Immature natural killer cell (primary cell): ENCODE results near the gene SLC19A1. TPM values are rescaled to one million over a fixed set of nuclear protein-coding genes. Genes with fewer than 3 reads are reported as not detected.

Source experiments
- DNase-seq, 3 donors: peaks; one replicate each; pipeline ENCODE4 v3.0.0; 2022; ENCODE audit warnings: mixed read lengths in 1 of 3
- H3K27ac Mint-ChIP-seq, 6 donors: one replicate each; pipeline ENCODE4 v1.8.0; 2020; ENCODE audit warnings: mixed read lengths in 6 of 6, mild to moderate bottlenecking in 5 of 6, inconsistent platforms in 4 of 6, moderate library complexity in 3 of 6
- H3K27me3 Mint-ChIP-seq, 3 donors: one replicate each; pipeline ENCODE4 v1.8.0; 2020 to 2021; ENCODE audit warnings: low read depth in 3 of 3, mild to moderate bottlenecking in 3 of 3, mixed read lengths in 3 of 3, moderate library complexity in 3 of 3, inconsistent platforms in 1 of 3
- H3K36me3 Mint-ChIP-seq, 3 donors: one replicate each; pipeline ENCODE4 v1.8.0; 2020; ENCODE audit warnings: mixed read lengths in 3 of 3, inconsistent platforms in 2 of 3, mild to moderate bottlenecking in 2 of 3
- H3K4me1 Mint-ChIP-seq, 2 donors: one replicate each; pipeline ENCODE4 v1.8.0; 2020; ENCODE audit warnings: inconsistent platforms in 2 of 2, mild to moderate bottlenecking in 2 of 2, mixed read lengths in 2 of 2, moderate library complexity in 1 of 2
- H3K4me3 Mint-ChIP-seq, 5 donors: one replicate each; pipeline ENCODE4 v1.8.0; 2020; ENCODE audit warnings: mild to moderate bottlenecking in 5 of 5, mixed read lengths in 5 of 5, inconsistent platforms in 3 of 5, moderate library complexity in 3 of 5
- H3K9me3 Mint-ChIP-seq, 6 donors: one replicate each; pipeline ENCODE4 v1.8.0; 2020; ENCODE audit warnings: mild to moderate bottlenecking in 6 of 6, mixed read lengths in 6 of 6, inconsistent platforms in 4 of 6, moderate library complexity in 3 of 6
- polyA plus RNA-seq, 3 donors: library from polyadenylated mRNA; unstranded; fragments of 300-500 nt; fragmentation: Illumina TruSeq; gene quantifications; one replicate each; pipeline ENCODE4 v1.2.3, GENCODE V29; 2021

Gene SLC19A1
- polyA plus RNA-seq, 3 donors from 2014 or later = 0.84 to 7.1 (median 1.7) TPM

- Mint-ChIP-seq H3K36me3 (no peaks in the 10 kb centered on the region), H3K27ac (peak overlapping the region in 1 of 6 donors; percentile 41)
Measured at GRCh38 chr21:45550522-45551210, 8.4 kb upstream of the SLC19A1 start.

GRCh38 chr21:45549626-45550463, 7.6 kb upstream of the SLC19A1 start:
- no peaks in the 10 kb centered on the region for H3K36me3 Mint-ChIP-seq
- H3K4me1 Mint-ChIP-seq = peaks cover 21 to 26% of the 10 kb centered on the region in 2 donors
- peak overlapping the region in 1 of 6 donors; percentile 41 for H3K27ac Mint-ChIP-seq
- H3K27me3 Mint-ChIP-seq = peaks cover 4 to 9% (median 5%) of the 10 kb centered on the region in 3 donors
- peak overlapping the region in 2 of 5 donors; percentile 18 to 30 for H3K4me3 Mint-ChIP-seq
- no peak for DNase-seq
- H3K9me3 Mint-ChIP-seq = no peaks in the 10 kb centered on the region

More at GRCh38 chr21:45550522-45551210, 8.4 kb upstream of the SLC19A1 start:
- peaks cover 21 to 27% of the 10 kb centered on the region in 2 donors for H3K4me1 Mint-ChIP-seq
- no peaks in the 10 kb centered on the region for H3K9me3 Mint-ChIP-seq
- DNase-seq = no peak
- peak overlapping the region in 4 of 5 donors; percentile 61 to 73 (median 66) for H3K4me3 Mint-ChIP-seq
- H3K27me3 Mint-ChIP-seq = peaks cover 4 to 9% (median 5%) of the 10 kb centered on the region in 3 donors

GRCh38 chr21:45548711-45549491, 6.7 kb upstream of the SLC19A1 start:
- Mint-ChIP-seq H3K4me1 (peaks cover 16 to 20% of the 10 kb centered on the region in 2 donors), H3K4me3 (no peak overlapping the region), H3K36me3 (no peaks in the 10 kb centered on the region), H3K27me3 (peaks cover 4 to 7% (median 5%) of the 10 kb centered on the region in 3 donors), H3K27ac (no peak overlapping the region), H3K9me3 (no peaks in the 10 kb centered on the region)
- no peak for DNase-seq

- H3K4me1 Mint-ChIP-seq = peaks cover 18 to 20% of the 10 kb centered on the region in 2 donors
Measured at GRCh38 chr21:45547545-45547900, 5.3 kb upstream of the SLC19A1 start.

GRCh38 chr21:45546636-45547544, 4.7 kb upstream of the SLC19A1 start:
- no peak overlapping the region for H3K4me3 Mint-ChIP-seq
- peaks cover 17 to 19% of the 10 kb centered on the region in 2 donors for H3K4me1 Mint-ChIP-seq
- DNase-seq = no peak
- no peak overlapping the region for H3K27ac Mint-ChIP-seq
- peaks cover 4 to 7% (median 5%) of the 10 kb centered on the region in 3 donors for H3K27me3 Mint-ChIP-seq
- no peaks in the 10 kb centered on the region for H3K9me3 Mint-ChIP-seq
- H3K36me3 Mint-ChIP-seq = no peaks in the 10 kb centered on the region

More at GRCh38 chr21:45547545-45547900, 5.3 kb upstream of the SLC19A1 start:
- no peak overlapping the region for H3K4me3 Mint-ChIP-seq
- DNase-seq = no peak
- no peaks in the 10 kb centered on the region for H3K9me3 Mint-ChIP-seq
- peaks cover 4 to 7% (median 5%) of the 10 kb centered on the region in 3 donors for H3K27me3 Mint-ChIP-seq
- no peaks in the 10 kb centered on the region for H3K36me3 Mint-ChIP-seq
- H3K27ac Mint-ChIP-seq = peak overlapping the region in 1 of 6 donors; percentile 43

GRCh38 chr21:45545691-45546531, 3.7 kb upstream of the SLC19A1 start:
- Mint-ChIP-seq H3K27ac (no peak overlapping the region), H3K27me3 (peaks cover 5% of the 10 kb centered on the region in 3 donors), H3K9me3 (no peaks in the 10 kb centered on the region), H3K4me3 (no peak overlapping the region), H3K36me3 (no peaks in the 10 kb centered on the region), H3K4me1 (peaks cover 10 to 12% of the 10 kb centered on the region in 2 donors)
- no peak for DNase-seq

GRCh38 chr21:45545236-45545570, 3.0 kb upstream of the SLC19A1 start:
- Mint-ChIP-seq H3K27me3 (peaks cover 2 to 7% (median 3%) of the 10 kb centered on the region in 3 donors), H3K4me1 (peaks cover 6 to 8% of the 10 kb centered on the region in 2 donors), H3K9me3 (no peaks in the 10 kb centered on the region), H3K27ac (no peak overlapping the region), H3K4me3 (no peak overlapping the region), H3K36me3 (no peaks in the 10 kb centered on the region)
- no peak for DNase-seq

GRCh38 chr21:45544449-45545235, 2.4 kb upstream of the SLC19A1 start:
- H3K27me3 Mint-ChIP-seq = peaks cover 2 to 7% (median 3%) of the 10 kb centered on the region in 3 donors

GRCh38 chr21:45543710-45544448, 1.6 kb upstream of the SLC19A1 start:
- no peaks in the 10 kb centered on the region for H3K36me3 Mint-ChIP-seq
- peak overlapping the region; percentile 58 to 62 (median 60) for H3K4me3 Mint-ChIP-seq
- H3K4me1 Mint-ChIP-seq = peaks cover 4 to 5% of the 10 kb centered on the region in 2 donors
- DNase-seq = no peak
- no peak overlapping the region for H3K27ac Mint-ChIP-seq
- H3K27me3 Mint-ChIP-seq = peaks cover under 1 to 3% (median 2%) of the 10 kb centered on the region in 3 donors
- no peaks in the 10 kb centered on the region for H3K9me3 Mint-ChIP-seq

More at GRCh38 chr21:45544449-45545235, 2.4 kb upstream of the SLC19A1 start:
- Mint-ChIP-seq H3K9me3 (no peaks in the 10 kb centered on the region), H3K27ac (no peak overlapping the region), H3K36me3 (no peaks in the 10 kb centered on the region), H3K4me1 (peaks cover 4 to 7% of the 10 kb centered on the region in 2 donors), H3K4me3 (peak overlapping the region in 1 of 5 donors; percentile 29)
- no peak for DNase-seq

GRCh38 chr21:45543371-45543709, 1.1 kb upstream of the SLC19A1 start:
- no peaks in the 10 kb centered on the region for H3K36me3 Mint-ChIP-seq
- H3K4me3 Mint-ChIP-seq = peak overlapping the region; percentile 58 to 62 (median 60)
- no peak overlapping the region for H3K27ac Mint-ChIP-seq
- H3K9me3 Mint-ChIP-seq = no peaks in the 10 kb centered on the region
- DNase-seq = no peak
- peaks cover 0 to 3% (median under 1%) of the 10 kb centered on the region in 3 donors for H3K27me3 Mint-ChIP-seq
- H3K4me1 Mint-ChIP-seq = peaks cover 4 to 5% of the 10 kb centered on the region in 2 donors
